HG02973 (cell line): Measurements from ENCODE around the gene RNF148.
"Not testable (repeated sequence)": the region's sequence is repeated elsewhere in the genome, so short reads cannot be mapped to it uniquely, and the experiment has no call there.

Experiments used
- ATAC-seq: cut with Tn5 transposase; IDR thresholded peaks from one replicate; pipeline ENCODE4 v1.9.1; 2021; ENCODE audit warnings: moderate library complexity; ENCODE audit not compliant: unreplicated experiment

Gene RNF148

DNA sequence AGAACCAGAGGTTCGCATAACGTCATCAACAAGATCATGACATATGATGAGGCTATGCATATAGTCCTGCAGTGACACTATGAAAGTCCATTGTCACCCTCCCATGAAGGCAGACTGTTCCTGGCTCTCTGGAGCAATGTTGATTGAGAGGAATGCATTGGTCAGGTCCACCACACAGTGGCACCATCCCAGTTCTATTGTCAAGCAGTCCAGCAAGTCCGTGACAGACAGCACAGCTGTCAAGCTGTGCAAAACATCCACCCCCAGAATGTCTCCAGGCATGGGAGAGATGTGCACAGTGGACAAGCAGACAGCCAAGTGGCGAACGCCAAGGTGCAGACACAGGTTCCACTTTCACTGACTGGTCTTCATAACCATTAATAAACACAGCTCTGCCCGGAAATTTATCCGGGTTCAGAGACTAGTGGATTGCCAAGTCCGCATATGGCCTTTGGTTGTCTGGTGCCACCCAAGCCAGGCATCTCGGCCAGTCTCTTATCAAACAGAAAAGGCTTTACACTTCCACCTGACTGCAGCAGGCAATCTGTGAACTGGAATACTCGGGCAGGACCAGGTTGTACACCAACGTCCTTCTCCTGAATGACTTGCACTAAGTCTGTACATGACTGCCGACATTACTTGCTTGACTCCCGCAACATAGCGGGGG lies 11.0 kb downstream of the RNF148 start:
- ATAC-seq = no peak

- ATAC-seq = no peak
These were observed 13.2 kb downstream of the RNF148 start for GRCh38 chr7:122689346-122690109.

DNA sequence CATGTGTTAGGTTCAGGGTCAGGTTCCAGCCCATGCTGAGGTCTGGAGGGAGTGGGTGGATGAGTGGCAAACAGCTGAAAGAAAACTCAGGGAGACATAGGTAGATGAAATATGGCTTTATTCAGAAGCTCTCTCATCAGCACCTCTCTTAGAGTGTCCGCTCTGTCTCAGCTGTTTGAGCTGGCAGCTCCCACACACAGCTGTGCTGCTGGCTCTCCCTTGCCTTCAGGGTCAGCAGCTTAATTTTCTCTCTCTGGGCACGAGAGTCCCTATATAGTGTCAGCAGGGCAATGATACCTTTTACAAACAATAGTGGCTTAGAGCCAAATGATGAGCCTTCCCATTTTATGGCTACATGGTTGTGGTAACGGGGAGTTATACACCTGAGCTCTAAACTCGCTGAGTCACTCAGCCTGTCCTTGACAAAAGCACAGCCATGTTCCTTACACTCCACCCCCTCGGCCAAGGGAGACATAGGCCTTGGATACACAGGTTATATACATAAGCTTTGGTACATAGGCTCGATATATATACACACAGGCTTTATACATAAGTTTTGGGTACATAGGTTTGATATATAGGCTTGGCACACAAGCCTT lies 14.2 kb downstream of the RNF148 start:
- no peak for ATAC-seq

DNA sequence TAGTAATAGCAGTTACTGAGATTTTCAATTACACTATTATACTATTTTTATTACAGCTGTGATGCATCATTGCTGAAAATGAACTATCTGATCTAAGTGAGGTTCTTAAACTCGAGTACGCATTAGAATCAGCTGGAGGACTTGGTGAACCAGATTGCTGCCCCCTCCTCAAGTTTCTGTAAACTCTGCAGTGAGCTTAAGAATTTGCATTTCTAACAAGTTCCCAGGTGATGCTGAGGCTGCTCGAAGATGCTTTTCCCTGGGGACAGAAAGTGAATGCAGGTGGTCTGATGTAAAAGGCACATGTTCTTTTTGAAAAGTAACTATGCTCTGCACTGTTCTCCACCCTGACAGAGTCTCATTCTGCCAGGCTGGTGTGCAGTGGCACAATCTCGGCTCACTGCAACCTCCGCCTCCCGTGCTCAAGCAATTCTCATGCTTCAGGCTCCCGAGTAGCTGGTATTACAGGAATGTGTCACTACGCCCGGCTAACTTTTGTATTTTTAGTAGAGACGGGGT lies 16.3 kb downstream of the RNF148 start:
- no peak for ATAC-seq

- ATAC-seq = no peak
These were observed 18.2 kb downstream of the RNF148 start for GRCh38 chr7:122684504-122684903.

DNA sequence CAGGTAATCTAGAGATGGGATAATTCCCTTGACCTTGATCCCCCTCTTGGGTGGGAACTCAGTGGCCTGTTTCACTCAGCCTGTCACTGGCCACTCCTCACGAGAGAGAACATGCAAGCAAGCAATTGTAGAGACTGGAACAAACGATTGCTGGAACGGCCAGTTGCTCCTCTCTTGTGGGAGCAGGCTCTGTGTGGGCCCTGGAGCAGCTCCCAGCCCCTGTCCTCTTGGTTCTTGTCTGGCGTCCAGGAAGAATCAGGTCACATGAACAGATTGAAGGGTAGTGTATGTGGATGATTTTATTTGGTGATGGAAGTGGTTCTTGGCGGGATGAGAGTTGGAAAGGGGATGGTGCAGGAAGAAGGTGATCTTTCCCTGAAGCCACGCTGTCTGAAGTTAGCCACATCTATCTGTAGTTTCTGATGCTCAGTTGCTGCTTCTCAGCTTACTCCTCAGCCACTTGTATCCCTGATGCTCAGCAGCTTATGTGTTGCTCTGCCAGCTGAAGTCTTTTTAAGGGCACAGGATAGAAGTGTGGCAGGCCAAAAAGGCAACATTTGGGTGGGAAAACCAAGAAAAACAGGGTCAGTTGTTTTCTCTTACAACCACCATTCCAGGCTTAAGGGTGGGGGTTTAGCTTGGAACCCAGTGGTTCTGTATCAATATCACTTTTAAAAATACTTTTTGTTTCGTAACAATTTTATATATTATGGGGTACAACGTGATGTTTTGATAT lies 19.7 kb downstream of the RNF148 start:
- ATAC-seq = no peak

GRCh38 chr7:122681186-122681585 lies 21.5 kb downstream of the RNF148 start:
- ATAC-seq = not testable (repeated sequence)

DNA sequence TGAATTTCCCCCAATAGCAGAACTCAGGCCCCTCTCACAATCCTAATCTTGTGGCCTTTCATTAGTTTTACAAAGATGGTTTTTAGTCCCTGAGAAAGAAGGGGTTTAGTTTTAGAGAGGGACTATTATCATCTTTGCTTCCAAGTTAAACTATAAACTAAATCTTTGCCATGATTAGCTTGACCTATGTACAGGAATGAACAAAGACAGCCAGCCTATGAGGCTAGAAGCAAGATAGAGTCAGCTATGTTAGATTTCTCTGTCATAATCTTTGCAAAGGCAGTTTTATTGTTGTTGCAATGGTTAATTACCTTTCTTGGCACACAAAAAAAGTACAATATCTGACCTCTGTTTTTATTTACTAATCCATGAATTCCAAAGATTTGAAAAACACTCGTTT lies 22.9 kb downstream of the RNF148 start:
- no peak for ATAC-seq

- ATAC-seq = not testable (repeated sequence)
These were observed 23.4 kb downstream of the RNF148 start for GRCh38 chr7:122679269-122679709.

GRCh38 chr7:122677149-122677548 lies 25.6 kb downstream of the RNF148 start:
- no peak for ATAC-seq

- no peak for ATAC-seq
These were observed 26.3 kb downstream of the RNF148 start for GRCh38 chr7:122676466-122676865.

DNA sequence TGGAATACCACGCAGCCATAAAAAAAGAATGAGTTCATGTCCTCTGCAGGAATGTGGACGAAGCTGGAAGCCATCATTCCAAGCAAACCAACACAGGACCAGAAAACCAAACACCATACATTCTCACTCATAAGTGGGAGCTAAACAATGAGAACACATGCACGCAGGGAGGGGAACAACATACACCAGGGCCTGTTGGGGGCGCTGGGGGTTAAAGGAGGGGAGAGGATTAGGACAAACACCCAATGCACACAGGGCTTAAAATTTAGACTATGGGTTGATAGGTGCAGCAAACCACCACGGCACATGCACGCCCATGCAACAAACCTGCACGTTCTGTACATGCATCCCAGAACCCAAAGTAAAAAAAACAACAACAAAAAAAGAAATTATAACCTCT lies 27.1 kb downstream of the RNF148 start:
- no peak for ATAC-seq

- no peak for ATAC-seq
These were observed 27.7 kb downstream of the RNF148 start for GRCh38 chr7:122675011-122675410.

DNA sequence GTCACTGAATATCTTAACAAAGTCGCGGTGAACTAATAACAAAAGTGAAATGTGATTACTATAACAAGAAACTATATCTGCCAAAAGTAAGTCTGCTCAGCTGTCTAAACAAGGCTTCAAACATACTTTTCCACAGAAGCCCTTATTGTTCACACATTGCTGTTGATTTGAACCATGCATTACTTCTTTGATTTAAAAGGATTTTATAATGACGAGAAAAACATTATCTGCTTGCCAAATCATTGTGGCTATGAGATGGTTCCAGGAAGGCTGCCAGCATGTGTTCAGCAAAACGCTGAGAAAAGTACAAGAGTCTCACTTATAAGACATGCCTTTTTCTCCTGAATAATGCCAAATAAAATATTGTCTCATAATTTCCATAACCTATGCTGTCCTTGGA lies 28.2 kb downstream of the RNF148 start:
- no peak for ATAC-seq

GRCh38 chr7:122673951-122674350 lies 28.8 kb downstream of the RNF148 start:
- no peak for ATAC-seq

DNA sequence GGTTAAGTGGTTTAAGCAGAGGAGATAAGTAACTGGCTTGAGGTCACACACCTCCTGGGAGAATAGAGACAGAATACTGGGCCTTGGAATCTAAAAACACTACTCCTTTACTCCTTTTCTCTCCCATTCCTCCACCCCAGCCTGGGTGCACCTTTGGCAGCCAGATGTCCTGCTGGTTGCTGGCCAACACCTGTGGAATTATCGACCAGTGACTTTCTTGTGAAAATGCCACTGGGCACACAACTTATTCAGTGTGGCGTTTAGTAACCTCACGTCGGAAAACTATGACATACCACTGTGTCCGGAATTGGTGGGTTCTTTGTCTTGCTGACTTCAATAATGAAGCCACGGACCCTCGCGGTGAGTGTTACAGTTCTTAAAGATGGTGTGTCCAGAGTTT lies 30.2 kb downstream of the RNF148 start:
- no peak for ATAC-seq

DNA sequence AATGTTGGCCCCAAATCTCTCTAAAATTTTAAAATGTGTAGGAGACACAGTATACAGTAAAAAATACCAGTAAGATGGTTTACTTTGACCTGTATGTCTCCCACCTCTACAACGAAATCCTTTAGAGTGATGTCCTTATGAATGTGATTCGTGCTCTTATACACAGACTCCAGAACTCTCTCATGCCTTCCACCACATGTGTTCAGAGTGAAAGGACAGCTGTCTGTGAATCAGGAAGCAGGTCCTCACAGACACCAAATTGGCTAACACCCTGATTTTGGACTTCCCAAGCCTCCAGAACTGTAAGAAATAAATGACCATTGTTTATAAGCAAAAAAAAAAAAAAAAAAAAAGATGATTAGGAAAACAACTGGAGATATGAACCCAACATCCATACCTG lies 39.0 kb downstream of the RNF148 start:
- no peak for ATAC-seq

GRCh38 chr7:122658856-122659255 lies 43.9 kb downstream of the RNF148 start:
- no peak for ATAC-seq

- ATAC-seq = no peak
These were observed 49.0 kb downstream of the RNF148 start for GRCh38 chr7:122653685-122654084.

- no peak for ATAC-seq
These were observed 49.8 kb downstream of the RNF148 start for GRCh38 chr7:122652876-122653275.
